Vagina (tissue), 2 donors: ENCODE results near the gene FCRL2. TPM values are rescaled to one million over a fixed set of nuclear protein-coding genes. Genes with fewer than 3 reads are reported as not detected.

ENCODE experiments used
- DNase-seq, 2 donors: peaks; one replicate each; pipeline ENCODE4 v3.0.0-alpha.2; 2017; ENCODE audit errors: extremely low spot score in 2 of 2
- H3K27ac ChIP-seq: fragments of 200-600 bp; sonication (generic); one replicate; pipeline ENCODE4 v1.5.1; 2019
- H3K27me3 ChIP-seq: fragments of 200-600 bp; sonication (generic); one replicate; pipeline ENCODE4 v1.5.1; 2019
- H3K36me3 ChIP-seq, 2 donors: fragments of 200-600 bp; sonication (generic); one replicate each; pipeline ENCODE4 v1.5.1; 2017 to 2019
- H3K4me1 ChIP-seq: fragments of 200-600 bp; sonication (generic); one replicate; pipeline ENCODE4 v1.5.1; 2019
- H3K4me3 ChIP-seq, 2 donors: fragments of 200-600 bp; sonication (generic); 1 replicate in 1 of 2; 2 replicates in 1 of 2; pipeline ENCODE4 v1.5.1; 2016 to 2019
- H3K9me3 ChIP-seq: fragments of 200-600 bp; sonication (generic); one replicate; pipeline ENCODE4 v1.5.1; 2019
- POLR2A ChIP-seq, 2 donors: fragments of 450-650 bp; IDR thresholded peaks; one replicate each; pipeline ENCODE4 v1.6.1; 2017; ENCODE audit warnings: antibody characterized with exemption in 2 of 2, mild to moderate bottlenecking in 2 of 2, moderate library complexity in 2 of 2
- POLR2AphosphoS5 ChIP-seq, 2 donors: sonication (generic); formaldehyde crosslinking; IDR thresholded peaks; one replicate each; pipeline ENCODE4 v1.9.0; 2017; ENCODE audit warnings: antibody characterized with exemption in 2 of 2, mild to moderate bottlenecking in 2 of 2, low read depth in 1 of 2; ENCODE audit not compliant: insufficient read depth in 1 of 2
- intact Hi-C: fragments of 100-400 bp; cut with DNase I; formaldehyde crosslinking; loops from one replicate; pipeline ENCODE4 v1.15.1; 2023
- total RNA-seq: library from RNA; depleted of rRNA; stranded (reverse); fragments of >200 nt; gene quantifications from one replicate; pipeline ENCODE4 v1.2.3, GENCODE V29; 2016
- TF ChIP-seq, protein P1 (sequence below), 3 experiments: fragments of 450-650 bp in 2 of 3; fragments of 200-600 bp in 1 of 3; sonication (generic) in 1 of 3; IDR thresholded peaks; one replicate each; pipeline ENCODE4 v1.5.1; 2017 to 2019; ENCODE audit warnings: antibody characterized with exemption in 3 of 3, mild to moderate bottlenecking in 2 of 3, moderate library complexity in 2 of 3

The FCRL2 gene
- total RNA-seq, 1 donor from 2014 or later: not detected

DNA sequence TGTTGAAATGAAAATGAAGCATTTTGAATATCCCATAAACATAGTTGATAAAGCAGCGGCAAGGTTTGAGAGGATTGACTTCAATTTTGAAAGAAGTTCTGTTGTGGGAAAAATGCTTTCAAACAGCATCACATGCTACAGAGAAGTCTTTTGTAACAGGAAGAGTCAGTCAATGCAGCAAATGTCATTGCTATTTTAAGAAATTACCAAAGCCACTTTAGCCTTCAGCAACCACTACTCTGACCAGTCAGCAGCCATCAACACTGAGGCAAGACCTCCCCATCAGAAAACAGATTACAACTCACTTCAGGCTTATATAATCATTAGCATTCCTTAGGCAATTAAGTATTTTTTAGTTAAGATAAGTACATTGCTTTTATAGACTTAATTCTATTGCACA is 42.6 kb downstream of the FCRL2 start:
- Histone ChIP-seq H3K27ac (no peak overlapping the region), H3K9me3 (no peaks in the 10 kb centered on the region), H3K4me1 (no peaks in the 10 kb centered on the region), H3K4me3 (no peak overlapping the region), H3K36me3 (no peaks in the 10 kb centered on the region), H3K27me3 (no peaks in the 10 kb centered on the region)
- DNase-seq: no peak
- intact Hi-C loops: no loop called here
- TF ChIP-seq, protein P1, sequence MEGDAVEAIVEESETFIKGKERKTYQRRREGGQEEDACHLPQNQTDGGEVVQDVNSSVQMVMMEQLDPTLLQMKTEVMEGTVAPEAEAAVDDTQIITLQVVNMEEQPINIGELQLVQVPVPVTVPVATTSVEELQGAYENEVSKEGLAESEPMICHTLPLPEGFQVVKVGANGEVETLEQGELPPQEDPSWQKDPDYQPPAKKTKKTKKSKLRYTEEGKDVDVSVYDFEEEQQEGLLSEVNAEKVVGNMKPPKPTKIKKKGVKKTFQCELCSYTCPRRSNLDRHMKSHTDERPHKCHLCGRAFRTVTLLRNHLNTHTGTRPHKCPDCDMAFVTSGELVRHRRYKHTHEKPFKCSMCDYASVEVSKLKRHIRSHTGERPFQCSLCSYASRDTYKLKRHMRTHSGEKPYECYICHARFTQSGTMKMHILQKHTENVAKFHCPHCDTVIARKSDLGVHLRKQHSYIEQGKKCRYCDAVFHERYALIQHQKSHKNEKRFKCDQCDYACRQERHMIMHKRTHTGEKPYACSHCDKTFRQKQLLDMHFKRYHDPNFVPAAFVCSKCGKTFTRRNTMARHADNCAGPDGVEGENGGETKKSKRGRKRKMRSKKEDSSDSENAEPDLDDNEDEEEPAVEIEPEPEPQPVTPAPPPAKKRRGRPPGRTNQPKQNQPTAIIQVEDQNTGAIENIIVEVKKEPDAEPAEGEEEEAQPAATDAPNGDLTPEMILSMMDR (IDR thresholded peaks at IDR 0.05): no peak
- TF ChIP-seq POLR2A (IDR thresholded peaks at IDR 0.05): no peak
- TF ChIP-seq POLR2AphosphoS5 (IDR thresholded peaks at IDR 0.05; ENCODE audit: insufficient read depth in 1 of 2, low read depth in 1 of 2): no peak

DNA sequence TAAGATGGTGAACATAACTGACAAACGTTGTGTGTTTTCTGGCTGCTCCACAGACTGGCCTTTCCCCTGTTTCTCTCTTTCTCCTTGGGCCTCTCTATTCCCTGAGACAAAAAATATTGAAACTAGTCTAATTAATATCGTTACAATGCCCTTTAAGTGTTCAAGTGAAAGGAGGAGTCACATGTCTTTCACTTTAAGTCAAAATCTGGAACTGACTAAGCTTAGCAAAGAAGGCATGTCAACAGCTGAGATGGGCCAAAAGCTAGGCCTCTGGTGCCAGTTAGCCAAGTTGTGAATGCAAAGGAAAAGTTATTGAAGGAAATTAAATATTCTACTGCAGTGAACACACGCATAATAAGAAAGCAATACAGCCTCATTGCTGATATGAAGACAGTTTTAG is 44.2 kb downstream of the FCRL2 start:
- Histone ChIP-seq H3K27ac (no peak overlapping the region), H3K27me3 (no peaks in the 10 kb centered on the region), H3K9me3 (no peaks in the 10 kb centered on the region), H3K36me3 (no peaks in the 10 kb centered on the region), H3K4me1 (no peaks in the 10 kb centered on the region), H3K4me3 (no peak overlapping the region)
- no peak for DNase-seq
- TF ChIP-seq, protein P1 (IDR thresholded peaks at IDR 0.05): no peak
- TF ChIP-seq POLR2AphosphoS5 (IDR thresholded peaks at IDR 0.05; ENCODE audit: insufficient read depth in 1 of 2, low read depth in 1 of 2) (no peak), POLR2A (IDR thresholded peaks at IDR 0.05) (no peak)
- intact Hi-C loops: no loop called here

DNA sequence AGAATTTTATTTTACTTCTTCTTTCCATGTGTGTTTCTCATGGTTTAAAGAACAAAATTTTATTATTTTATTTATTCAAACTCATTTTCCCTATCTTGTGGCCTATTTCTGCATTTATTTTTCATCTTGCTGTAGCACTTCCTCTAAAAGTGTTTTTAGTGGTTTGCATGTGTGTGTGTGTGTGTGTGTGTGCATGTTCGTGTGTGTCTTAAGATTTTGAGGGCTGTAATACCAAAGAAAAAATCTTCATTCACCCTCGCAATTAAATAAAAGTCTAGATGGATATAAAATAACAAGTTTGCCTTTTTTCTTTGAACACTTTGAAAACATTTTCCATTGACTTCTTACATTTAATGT is 51.7 kb downstream of the FCRL2 start:
- intact Hi-C loops: no loop called here
- Histone ChIP-seq H3K36me3 (no peaks in the 10 kb centered on the region), H3K4me3 (no peak overlapping the region), H3K4me1 (no peaks in the 10 kb centered on the region), H3K27me3 (no peaks in the 10 kb centered on the region), H3K27ac (no peak overlapping the region), H3K9me3 (no peaks in the 10 kb centered on the region)
- TF ChIP-seq POLR2AphosphoS5 (IDR thresholded peaks at IDR 0.05; ENCODE audit: insufficient read depth in 1 of 2, low read depth in 1 of 2) (no peak), POLR2A (IDR thresholded peaks at IDR 0.05) (no peak)
- TF ChIP-seq, protein P1 (IDR thresholded peaks at IDR 0.05): no peak
- no peak for DNase-seq

DNA sequence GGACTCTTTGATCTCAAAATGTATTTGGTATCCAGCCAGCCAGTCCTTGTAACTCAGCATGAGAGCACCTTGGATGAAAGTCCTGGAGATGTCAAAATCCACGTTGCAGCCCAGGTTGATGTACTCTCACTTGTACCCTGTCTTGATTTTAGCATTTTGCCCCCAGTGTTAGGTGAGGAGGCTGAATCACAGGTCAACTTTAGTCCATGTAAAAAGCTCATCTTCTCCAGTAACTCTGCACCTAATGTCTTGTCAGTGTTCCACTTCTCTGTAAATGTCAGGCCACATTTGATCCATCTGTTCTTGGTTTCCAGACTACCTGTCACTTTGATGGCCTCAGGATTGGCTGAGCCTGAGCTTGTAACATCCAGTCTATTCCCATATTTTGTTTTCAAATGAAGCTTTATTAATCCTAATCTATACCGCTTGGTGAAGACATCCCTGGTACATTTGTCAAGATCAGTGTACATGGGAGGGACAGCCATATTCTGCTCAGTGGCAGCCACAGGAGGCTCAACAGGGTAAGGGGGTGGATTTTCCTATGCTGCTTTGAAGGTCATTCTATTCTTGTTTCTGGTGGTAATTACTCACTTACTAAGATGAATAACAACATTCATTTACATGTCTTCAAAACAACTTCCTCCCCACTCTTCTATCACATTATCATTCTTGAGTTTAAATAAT is 52.3 kb downstream of the FCRL2 start:
- H3K27ac ChIP-seq: no peak overlapping the region
- no peak for TF ChIP-seq POLR2A (IDR thresholded peaks at IDR 0.05)
- TF ChIP-seq, protein P1 (IDR thresholded peaks at IDR 0.05): no peak
- no peak for TF ChIP-seq POLR2AphosphoS5 (IDR thresholded peaks at IDR 0.05; ENCODE audit: insufficient read depth in 1 of 2, low read depth in 1 of 2)
- no peak for DNase-seq
- no peaks in the 10 kb centered on the region for H3K4me1 ChIP-seq
- no peak overlapping the region for H3K4me3 ChIP-seq
- no peaks in the 10 kb centered on the region for H3K27me3 ChIP-seq
- intact Hi-C loops: no loop called here
- H3K36me3 ChIP-seq: no peaks in the 10 kb centered on the region
- no peaks in the 10 kb centered on the region for H3K9me3 ChIP-seq

DNA sequence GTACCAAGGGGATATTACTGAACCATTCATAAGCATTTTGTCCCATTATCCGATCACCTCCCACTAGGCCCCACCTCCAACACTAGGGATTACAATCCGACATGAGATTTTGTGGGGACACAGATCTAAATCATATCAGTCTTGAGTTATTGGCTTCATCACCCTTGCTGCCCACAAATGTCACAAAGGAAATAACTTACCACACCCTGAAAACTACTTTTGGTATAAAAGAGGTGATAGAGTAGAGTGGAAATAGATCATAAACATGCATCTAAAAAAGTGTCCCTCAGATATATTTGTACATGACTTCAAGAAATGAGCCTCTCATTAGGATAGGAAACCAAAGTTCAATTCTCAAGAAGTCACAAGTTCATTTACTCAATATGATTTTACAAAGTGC is 53.8 kb downstream of the FCRL2 start:
- intact Hi-C loops: no loop called here
- Histone ChIP-seq H3K4me3 (no peak overlapping the region), H3K27ac (no peak overlapping the region), H3K36me3 (no peaks in the 10 kb centered on the region), H3K27me3 (no peaks in the 10 kb centered on the region), H3K4me1 (no peaks in the 10 kb centered on the region), H3K9me3 (no peaks in the 10 kb centered on the region)
- no peak for DNase-seq
- TF ChIP-seq POLR2AphosphoS5 (IDR thresholded peaks at IDR 0.05; ENCODE audit: insufficient read depth in 1 of 2, low read depth in 1 of 2) (no peak), POLR2A (IDR thresholded peaks at IDR 0.05) (no peak)
- TF ChIP-seq, protein P1 (IDR thresholded peaks at IDR 0.05): no peak
